Hepatocyte (in vitro differentiated cells): Measurements from ENCODE around the gene MGAT5. TPM values are rescaled to one million over a fixed set of nuclear protein-coding genes. Genes with fewer than 3 reads are reported as not detected.

Experiments used
- DNase-seq: peaks from one replicate; pipeline ENCODE4 v3.0.0-alpha.2; 2016; ENCODE audit warnings: low spot score
- H2AFZ ChIP-seq: fragments of 200-600 bp; sonication (generic); 2 replicates; pipeline ENCODE4 v1.6.0; 2016; ENCODE audit warnings: antibody characterized with exemption, mild to moderate bottlenecking
- H3K27ac ChIP-seq: fragments of 200-600 bp; sonication (generic); 2 replicates; pipeline ENCODE4 v1.5.1; 2016; ENCODE audit warnings: mild to moderate bottlenecking
- H3K27me3 ChIP-seq: fragments of 200-600 bp; sonication (generic); 2 replicates; pipeline ENCODE4 v1.6.1; 2016
- H3K36me3 ChIP-seq: fragments of 200-600 bp; sonication (generic); replicated peaks from 2 replicates; pipeline ENCODE4 v1.5.1; 2016; ENCODE audit warnings: low read depth; ENCODE audit not compliant: insufficient read depth
- H3K4me1 ChIP-seq: fragments of 200-600 bp; sonication (generic); 2 replicates; pipeline ENCODE4 v1.5.1; 2016; ENCODE audit warnings: mild to moderate bottlenecking, moderate library complexity; ENCODE audit not compliant: insufficient read depth
- H3K4me2 ChIP-seq: fragments of 200-600 bp; sonication (generic); 2 replicates; pipeline ENCODE4 v1.6.0; 2016
- H3K4me3 ChIP-seq: fragments of 200-600 bp; sonication (generic); 2 replicates; pipeline ENCODE4 v1.5.1; 2016; ENCODE audit warnings: mild to moderate bottlenecking
- H3K79me2 ChIP-seq: fragments of 200-600 bp; sonication (generic); 2 replicates; pipeline ENCODE4 v1.6.0; 2017; ENCODE audit warnings: mild to moderate bottlenecking
- H3K9me2 ChIP-seq: fragments of 200-600 bp; sonication (generic); replicated peaks from 2 replicates; pipeline ENCODE4 v1.6.0; 2017; ENCODE audit warnings: mild to moderate bottlenecking; ENCODE audit not compliant: insufficient read depth
- H3K9me3 ChIP-seq: fragments of 200-600 bp; sonication (generic); 2 replicates; pipeline ENCODE4 v1.5.1; 2016; ENCODE audit warnings: low read depth, mild to moderate bottlenecking
- H4K20me1 ChIP-seq: fragments of 200-600 bp; sonication (generic); 2 replicates; pipeline ENCODE4 v1.6.0; 2016; ENCODE audit warnings: mild to moderate bottlenecking; ENCODE audit not compliant: insufficient read depth, poor library complexity, severe bottlenecking
- EZH2 ChIP-seq: fragments of 200-600 bp; sonication (generic); IDR thresholded peaks from 2 replicates; pipeline ENCODE4 v1.6.1; 2016; ENCODE audit warnings: antibody characterized with exemption, mild to moderate bottlenecking, borderline replicate concordance
- EZH2phosphoT487 ChIP-seq: fragments of 200-600 bp; sonication (generic); IDR thresholded peaks from one replicate; pipeline ENCODE4 v1.6.1; 2018; ENCODE audit warnings: antibody characterized with exemption, mild to moderate bottlenecking, low read depth, moderate library complexity; ENCODE audit not compliant: unreplicated experiment, severe bottlenecking
- WGBS: methylation state at CpG from one replicate; pipeline ENCODE4 v1.1.6; 2016; ENCODE audit warnings: low lambda C conversion rate; ENCODE audit errors: missing lambda C conversion rate; 5-methylcytosine and 5-hydroxymethylcytosine counted together
- polyA plus RNA-seq: library from polyadenylated mRNA; unstranded; fragments of >200 nt; fragmentation: Nextera tagmentation; extraction: Ambion mirVana; gene quantifications from 2 replicates; pipeline ENCODE4 v1.2.1, GENCODE V29; 2016
- total RNA-seq: library from RNA; depleted of rRNA; stranded (reverse); fragments of >200 nt; gene quantifications from 2 replicates; pipeline ENCODE4 v1.2.3, GENCODE V29; 2014
- TF ChIP-seq, protein P1 (sequence below): fragments of 200-600 bp; sonication (generic); IDR thresholded peaks from 2 replicates; pipeline ENCODE4 v1.5.1; 2016; ENCODE audit warnings: antibody characterized with exemption, mild to moderate bottlenecking; ENCODE audit not compliant: poor library complexity

MGAT5 gene
- total and polyA plus RNA-seq, 2 experiments from 2014 or later: 9.1 to 30.2 TPM

DNA sequence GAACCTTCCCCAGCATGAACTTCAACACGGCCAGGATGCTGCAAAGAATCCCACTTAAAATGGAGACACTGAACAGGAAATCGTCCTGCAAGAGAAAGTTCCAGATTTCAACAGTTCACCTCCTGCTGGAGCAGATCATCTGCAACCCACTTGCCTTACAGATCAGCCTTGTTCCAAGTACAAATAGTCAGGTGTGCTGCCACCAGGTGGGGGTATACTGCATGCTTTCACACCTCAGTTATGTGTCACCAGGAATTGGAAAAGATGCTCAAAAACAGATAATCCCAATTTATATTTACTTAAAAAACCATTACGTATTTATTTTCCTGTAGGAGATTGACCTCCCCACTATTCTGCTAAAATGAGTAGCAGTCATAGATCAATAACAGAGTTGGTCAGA is 212.3 kb downstream of the MGAT5 start:
- Histone ChIP-seq H3K4me2 (no peak overlapping the region), H3K4me1 (no peaks in the 10 kb centered on the region), H3K79me2 (no peaks in the 10 kb centered on the region), H3K27me3 (no peaks in the 10 kb centered on the region), H2AFZ (no peak overlapping the region), H3K36me3 (no peaks in the 10 kb centered on the region), H3K9me3 (no peaks in the 10 kb centered on the region), H3K9me2 (no peaks in the 10 kb centered on the region), H3K27ac (no peak overlapping the region), H4K20me1 (no peaks in the 10 kb centered on the region), H3K4me3 (no peak overlapping the region)
- peak; percentile 57 for DNase-seq
- WGBS: 61% methylated on average over 3 of the region's 3 CpGs
- TF ChIP-seq, protein P1, sequence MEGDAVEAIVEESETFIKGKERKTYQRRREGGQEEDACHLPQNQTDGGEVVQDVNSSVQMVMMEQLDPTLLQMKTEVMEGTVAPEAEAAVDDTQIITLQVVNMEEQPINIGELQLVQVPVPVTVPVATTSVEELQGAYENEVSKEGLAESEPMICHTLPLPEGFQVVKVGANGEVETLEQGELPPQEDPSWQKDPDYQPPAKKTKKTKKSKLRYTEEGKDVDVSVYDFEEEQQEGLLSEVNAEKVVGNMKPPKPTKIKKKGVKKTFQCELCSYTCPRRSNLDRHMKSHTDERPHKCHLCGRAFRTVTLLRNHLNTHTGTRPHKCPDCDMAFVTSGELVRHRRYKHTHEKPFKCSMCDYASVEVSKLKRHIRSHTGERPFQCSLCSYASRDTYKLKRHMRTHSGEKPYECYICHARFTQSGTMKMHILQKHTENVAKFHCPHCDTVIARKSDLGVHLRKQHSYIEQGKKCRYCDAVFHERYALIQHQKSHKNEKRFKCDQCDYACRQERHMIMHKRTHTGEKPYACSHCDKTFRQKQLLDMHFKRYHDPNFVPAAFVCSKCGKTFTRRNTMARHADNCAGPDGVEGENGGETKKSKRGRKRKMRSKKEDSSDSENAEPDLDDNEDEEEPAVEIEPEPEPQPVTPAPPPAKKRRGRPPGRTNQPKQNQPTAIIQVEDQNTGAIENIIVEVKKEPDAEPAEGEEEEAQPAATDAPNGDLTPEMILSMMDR: peak; percentile 50
- no peak for TF ChIP-seq EZH2
- TF ChIP-seq EZH2phosphoT487: no peak

DNA sequence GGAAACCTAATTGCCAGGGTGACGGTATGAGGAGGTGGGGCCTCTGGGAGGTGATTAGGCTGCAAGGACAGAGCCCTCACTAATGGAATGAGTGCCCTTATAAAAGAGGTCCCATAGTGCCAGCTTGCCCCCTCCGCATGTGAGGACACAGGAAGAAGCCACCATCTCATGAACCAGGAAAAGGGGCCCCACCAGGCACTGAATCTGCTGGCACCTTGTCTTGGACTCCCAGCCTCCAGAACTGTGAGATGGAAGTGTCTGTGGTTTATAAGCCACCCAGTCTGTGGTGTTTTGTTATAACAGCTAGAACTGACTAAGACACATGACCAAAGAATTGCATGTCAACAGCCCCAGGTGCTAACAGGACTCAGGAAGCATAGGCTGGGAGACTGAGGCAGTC is 214.3 kb downstream of the MGAT5 start:
- Histone ChIP-seq H4K20me1 (no peaks in the 10 kb centered on the region), H3K9me2 (no peaks in the 10 kb centered on the region), H3K4me2 (no peak overlapping the region), H3K27me3 (no peaks in the 10 kb centered on the region), H3K4me3 (no peak overlapping the region), H3K79me2 (no peaks in the 10 kb centered on the region), H3K36me3 (no peaks in the 10 kb centered on the region), H3K9me3 (no peaks in the 10 kb centered on the region), H3K27ac (no peak overlapping the region), H3K4me1 (no peaks in the 10 kb centered on the region), H2AFZ (no peak overlapping the region)
- TF ChIP-seq EZH2phosphoT487: no peak
- TF ChIP-seq EZH2: no peak
- TF ChIP-seq, protein P1: no peak
- DNase-seq: no peak
- WGBS: 88% methylated on average over 2 of the region's 2 CpGs

DNA sequence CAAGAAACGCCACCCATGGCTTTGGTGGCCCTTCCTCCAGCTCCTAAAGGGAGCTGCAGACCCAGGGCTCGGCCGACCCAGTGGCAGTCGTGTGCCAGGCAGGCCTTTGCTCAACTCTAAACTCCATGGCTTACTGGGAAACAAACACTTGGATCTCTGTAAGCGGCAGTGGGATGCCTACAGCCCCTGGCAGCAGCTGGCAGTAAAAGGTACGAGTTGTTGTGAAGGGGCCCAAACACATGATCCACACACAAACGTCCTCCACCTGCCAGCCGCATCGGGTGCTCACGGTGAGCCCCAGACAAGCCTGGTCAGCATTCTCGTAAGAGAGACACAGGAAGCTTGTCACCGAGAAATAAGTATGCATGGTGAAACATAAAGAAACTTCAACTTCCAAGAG is 214.9 kb downstream of the MGAT5 start:
- Histone ChIP-seq H3K4me3 (no peak overlapping the region), H3K4me2 (no peak overlapping the region), H3K79me2 (no peaks in the 10 kb centered on the region), H3K9me2 (no peaks in the 10 kb centered on the region), H3K9me3 (no peaks in the 10 kb centered on the region), H4K20me1 (no peaks in the 10 kb centered on the region), H2AFZ (no peak overlapping the region), H3K4me1 (no peaks in the 10 kb centered on the region), H3K36me3 (no peaks in the 10 kb centered on the region), H3K27ac (no peak overlapping the region), H3K27me3 (no peaks in the 10 kb centered on the region)
- TF ChIP-seq, protein P1: no peak
- 91% methylated on average over 12 of the region's 12 CpGs for WGBS
- no peak for DNase-seq

DNA sequence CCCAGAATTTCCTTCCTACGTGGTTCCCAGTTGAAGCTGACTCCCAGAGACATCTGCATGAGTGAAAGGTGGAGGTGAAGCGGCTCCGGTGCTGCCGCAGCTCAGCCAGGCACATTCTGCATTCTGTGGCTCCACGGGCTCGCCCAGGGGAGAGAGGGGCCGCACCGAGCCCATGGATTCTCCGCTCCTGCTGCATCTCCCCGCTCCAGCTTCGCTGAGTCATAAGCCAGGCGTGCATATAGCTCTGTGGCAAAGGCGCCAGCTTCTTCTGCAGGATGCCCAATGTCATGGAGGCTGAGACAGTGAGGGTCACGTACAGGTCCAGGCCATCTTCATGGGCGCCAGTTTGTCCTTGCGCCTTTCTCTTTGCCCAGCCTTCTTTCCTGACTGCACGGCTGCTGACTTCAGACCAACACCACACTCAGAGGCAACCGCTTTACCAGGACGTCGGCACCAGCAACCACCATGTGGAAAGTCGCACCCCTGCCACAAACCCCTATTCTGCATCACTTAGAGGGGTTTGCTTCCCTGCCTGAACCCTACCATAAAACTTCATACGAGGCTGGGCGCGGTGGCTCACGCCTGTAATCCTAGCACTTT is 215.7 kb downstream of the MGAT5 start:
- 97% methylated on average over 25 of the region's 25 CpGs for WGBS

More for the DNA sequence above, 215.7 kb downstream of the MGAT5 start:
- no peaks in the 10 kb centered on the region for H4K20me1 ChIP-seq
- H3K36me3 ChIP-seq: no peaks in the 10 kb centered on the region
- no peak overlapping the region for H3K27ac ChIP-seq
- no peaks in the 10 kb centered on the region for H3K79me2 ChIP-seq
- no peaks in the 10 kb centered on the region for H3K27me3 ChIP-seq
- TF ChIP-seq, protein P1: no peak
- TF ChIP-seq EZH2phosphoT487 (no peak), EZH2 (no peak)
- H3K4me3 ChIP-seq: no peak overlapping the region
- H3K4me1 ChIP-seq: no peaks in the 10 kb centered on the region
- H2AFZ ChIP-seq: no peak overlapping the region
- H3K4me2 ChIP-seq: no peak overlapping the region
- H3K9me3 ChIP-seq: no peaks in the 10 kb centered on the region
- no peak for DNase-seq
- no peaks in the 10 kb centered on the region for H3K9me2 ChIP-seq
